HG03103 (cell line): ENCODE measurements around the gene GIMAP6.
"Not testable (repeated sequence)": the region's sequence is repeated elsewhere in the genome, so short reads cannot be mapped to it uniquely, and the experiment has no call there.

Source experiments
- ATAC-seq: cut with Tn5 transposase; IDR thresholded peaks from one replicate; pipeline ENCODE4 v1.9.1; 2021; ENCODE audit warnings: low read depth; ENCODE audit not compliant: unreplicated experiment

GIMAP6 gene

GRCh38 chr7:150631866-150632864 is at the start of gene GIMAP6:
Gene GIMAP6 (minus strand): TSS chr7:150632385. CDS start chr7:150630142, 2,243 bp downstream.
- peak; percentile 80 for ATAC-seq

DNA sequence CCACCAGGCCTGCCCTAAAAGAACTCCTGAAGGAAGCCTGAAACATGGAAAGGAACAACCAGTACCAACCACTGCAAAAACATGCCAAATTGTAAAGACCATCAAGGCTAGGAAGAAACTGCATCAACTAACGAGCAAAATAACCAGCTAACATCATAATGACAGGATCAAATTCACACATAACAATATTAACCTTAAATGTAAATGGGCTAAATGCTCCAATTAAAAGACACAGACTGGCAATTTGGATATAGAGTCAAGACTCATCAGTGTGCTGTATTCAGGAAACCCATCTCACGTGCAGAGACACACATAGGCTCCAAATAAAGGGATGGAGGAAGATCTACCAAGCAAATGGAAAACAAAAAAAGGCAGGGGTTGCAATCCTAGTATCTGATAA is 48.2 kb upstream of the GIMAP6 start:
- ATAC-seq, result not testable (repeated sequence)

DNA sequence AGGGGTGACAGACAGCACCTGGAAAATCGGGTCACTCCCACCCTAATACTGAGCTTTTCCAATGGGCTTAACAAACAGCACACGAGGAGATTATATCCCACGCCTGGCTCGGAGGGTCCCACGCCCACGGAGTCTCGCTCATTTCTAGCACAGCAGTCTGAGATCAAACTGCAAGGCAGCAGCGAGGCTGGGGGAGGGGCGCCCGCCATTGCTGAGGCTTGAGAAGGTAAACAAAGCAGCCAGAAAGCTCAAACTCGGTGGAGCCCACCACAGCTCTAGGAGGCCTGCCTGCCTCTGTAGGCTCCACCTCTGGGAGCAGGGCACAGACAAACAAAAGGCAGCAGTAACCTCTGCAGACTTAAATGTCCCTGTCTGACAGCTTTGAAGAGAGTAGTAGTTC is 46.4 kb upstream of the GIMAP6 start:
- ATAC-seq, result not testable (repeated sequence)

DNA sequence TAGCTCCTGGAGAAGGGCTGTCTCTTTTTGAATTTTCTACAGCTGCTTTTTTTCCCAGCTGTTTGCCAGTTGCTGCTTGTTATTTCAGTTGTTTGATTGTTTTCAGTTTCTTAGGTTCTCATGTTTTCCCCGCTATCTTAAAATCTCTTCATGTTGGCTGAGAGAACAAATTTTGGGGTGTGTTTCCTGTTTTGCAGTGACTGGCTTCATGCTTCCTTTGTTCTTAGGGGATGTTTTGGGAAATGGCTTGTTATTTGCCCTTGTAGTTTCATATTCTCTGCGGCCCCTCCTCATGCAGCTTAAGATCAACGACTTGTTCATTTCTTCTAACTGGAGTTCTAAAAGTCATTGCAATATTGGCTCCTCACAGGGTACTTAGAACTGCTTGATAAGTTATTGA is 44.7 kb upstream of the GIMAP6 start:
- not testable (repeated sequence) for ATAC-seq

- ATAC-seq, result not testable (repeated sequence)
Measured at GRCh38 chr7:150676276-150676675, 44.1 kb upstream of the GIMAP6 start.

- no peak for ATAC-seq
Measured at GRCh38 chr7:150675714-150676113, 43.5 kb upstream of the GIMAP6 start.

DNA sequence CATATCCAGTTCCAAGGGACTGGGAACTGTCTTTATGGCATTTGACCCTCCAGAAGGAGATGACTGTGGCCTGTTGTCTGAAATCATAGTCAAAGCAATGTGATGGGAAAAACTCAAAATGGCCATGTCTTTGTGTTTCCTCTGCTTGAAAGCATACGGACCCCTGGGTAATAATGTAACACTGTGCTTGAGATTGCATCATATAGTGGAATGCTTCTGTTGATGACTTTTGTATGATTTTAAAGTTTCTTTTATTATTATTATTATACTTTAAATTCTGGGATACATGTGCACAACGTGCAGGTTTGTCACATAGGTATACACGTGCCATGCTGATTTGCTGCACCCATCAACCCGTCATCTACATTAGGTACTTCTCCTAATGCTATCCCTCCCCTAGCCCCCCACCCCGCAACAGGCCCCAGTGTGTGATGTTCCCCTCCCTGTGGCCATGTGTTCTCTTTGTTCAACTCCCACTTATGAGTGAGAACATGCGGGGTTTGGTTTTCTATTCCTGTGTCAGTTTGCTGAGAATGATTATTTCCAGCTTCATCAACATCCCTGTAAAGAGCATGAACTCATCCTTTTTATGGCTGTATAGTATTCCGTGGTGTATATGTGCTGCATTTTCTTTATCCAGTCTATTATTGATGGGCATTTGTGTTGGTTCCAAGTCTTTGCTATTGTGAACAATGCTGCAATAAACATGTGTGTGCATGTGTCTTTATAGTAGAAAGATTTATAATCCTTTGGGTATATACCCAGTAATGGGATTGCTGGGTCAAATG is 39.8 kb upstream of the GIMAP6 start:
- not testable (repeated sequence) for ATAC-seq

DNA sequence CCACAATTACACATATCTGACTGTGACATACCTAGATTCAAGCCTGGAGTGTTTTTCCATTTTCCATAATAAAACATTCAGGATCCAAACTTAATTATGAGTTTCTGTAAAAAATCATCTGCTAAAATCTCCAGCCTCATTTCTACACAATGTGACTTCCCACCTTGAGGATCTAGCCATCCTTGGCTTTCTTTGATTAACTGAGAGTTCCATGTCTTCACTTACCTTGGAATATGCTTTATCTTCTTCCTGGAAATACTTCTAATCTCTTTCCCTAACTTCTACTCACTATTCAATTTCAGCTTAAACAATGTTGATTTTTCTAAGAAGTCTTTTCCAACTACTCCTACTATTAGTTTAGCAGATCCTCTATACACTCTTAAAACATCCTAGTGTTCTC is 36.8 kb upstream of the GIMAP6 start:
- ATAC-seq, result no peak

DNA sequence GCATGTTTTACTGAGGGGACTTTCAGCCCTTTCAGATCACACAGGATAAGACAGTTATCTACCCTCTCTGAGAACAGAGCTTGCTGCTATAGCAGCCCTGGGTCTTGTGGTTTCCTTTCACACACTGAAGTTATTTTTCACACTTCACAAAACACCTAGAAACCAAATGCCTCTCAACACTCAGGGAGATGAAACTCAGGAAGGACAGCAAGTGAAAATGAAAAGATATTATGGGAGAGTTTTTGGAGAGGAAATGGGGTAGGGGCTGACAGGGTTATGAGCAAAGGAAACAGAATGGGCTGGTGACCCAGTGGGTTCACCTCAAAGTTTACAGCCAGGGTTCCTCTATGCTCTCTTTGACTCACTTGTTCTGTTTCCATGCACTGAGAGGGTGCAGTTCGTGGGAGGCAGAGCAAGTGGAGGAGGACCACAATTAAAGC is 36.3 kb upstream of the GIMAP6 start:
- peak; percentile 70 for ATAC-seq

- ATAC-seq, result no peak
Measured at GRCh38 chr7:150666412-150666811, 34.2 kb upstream of the GIMAP6 start.

GRCh38 chr7:150665896-150666295 is 33.7 kb upstream of the GIMAP6 start:
- no peak for ATAC-seq

DNA sequence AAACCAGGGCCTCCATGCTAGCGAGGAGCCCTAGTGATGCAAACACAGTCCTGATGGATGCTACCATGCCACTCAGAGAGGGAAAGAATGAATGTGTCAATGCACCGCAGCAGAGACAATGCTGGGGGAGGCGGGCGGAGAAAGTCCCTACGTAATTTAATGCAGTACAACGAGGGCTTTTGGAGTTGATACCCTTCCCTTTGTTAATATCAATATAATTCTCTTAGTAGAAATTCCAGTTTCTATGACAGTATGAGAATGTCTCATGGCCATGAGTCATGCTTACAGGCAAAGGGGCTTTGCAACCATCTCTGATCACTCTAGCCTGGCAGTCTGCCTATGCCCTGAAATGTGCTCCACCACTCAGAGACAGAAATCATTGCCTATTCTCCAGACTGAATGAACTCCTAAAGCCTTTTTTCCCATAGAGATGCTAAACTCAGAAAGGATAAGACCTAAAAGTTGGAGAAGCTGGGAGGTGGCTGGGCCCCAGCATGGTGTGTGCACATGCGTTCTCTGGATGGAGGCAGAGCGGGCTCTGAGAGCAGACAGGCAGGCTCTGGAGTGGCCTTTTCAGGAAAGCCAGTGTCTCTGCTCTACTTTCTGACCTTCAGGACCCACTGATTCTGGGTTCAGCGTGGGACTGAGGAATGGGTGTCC is 33.0 kb upstream of the GIMAP6 start:
- ATAC-seq, result no peak

GRCh38 chr7:150663802-150664494 is 31.8 kb upstream of the GIMAP6 start:
- ATAC-seq, result peak; percentile 42

- not testable (repeated sequence) for ATAC-seq
Measured at GRCh38 chr7:150662821-150663220, 30.6 kb upstream of the GIMAP6 start.

- ATAC-seq, result no peak
Measured at GRCh38 chr7:150660939-150661613, 28.9 kb upstream of the GIMAP6 start.

GRCh38 chr7:150657526-150657925 is 25.3 kb upstream of the GIMAP6 start:
- ATAC-seq, result no peak

DNA sequence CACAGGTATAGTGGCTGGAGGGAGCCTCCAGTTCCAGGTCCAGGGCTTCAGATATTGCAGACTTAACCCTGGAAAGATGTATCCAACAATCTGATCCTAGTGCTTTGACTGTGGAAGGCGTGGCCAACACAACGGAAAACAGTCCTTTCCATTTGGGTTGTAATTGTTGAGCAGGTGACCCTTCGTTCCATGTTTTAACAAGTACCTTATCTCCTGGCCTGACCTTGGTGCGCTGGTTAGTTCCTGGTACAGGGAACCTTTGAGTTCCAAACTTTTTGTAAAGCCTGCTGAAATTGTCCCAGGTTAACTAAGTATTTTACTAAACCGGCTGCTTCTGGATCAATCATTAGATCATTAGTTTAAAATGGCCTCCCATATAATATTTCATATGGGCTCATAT is 23.9 kb upstream of the GIMAP6 start:
- no peak for ATAC-seq

DNA sequence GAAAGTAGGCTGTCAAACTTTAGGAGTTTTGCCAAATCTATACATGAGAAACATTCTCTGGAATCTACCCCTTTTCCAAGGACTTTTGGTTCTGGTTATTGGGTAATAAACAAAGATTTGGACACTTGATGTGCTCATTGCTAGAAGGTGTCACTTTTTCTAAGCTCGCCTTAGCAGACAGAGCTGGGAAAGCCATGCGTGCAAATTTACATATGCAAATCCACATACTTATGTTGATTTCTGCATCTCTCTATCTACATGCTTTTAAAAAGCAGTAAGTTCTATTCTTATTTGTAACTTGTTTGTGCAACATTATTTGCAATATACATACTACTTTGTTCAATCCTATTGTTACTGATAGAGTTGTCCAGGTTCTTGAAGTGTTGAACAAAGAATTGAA is 22.5 kb upstream of the GIMAP6 start:
- no peak for ATAC-seq

DNA sequence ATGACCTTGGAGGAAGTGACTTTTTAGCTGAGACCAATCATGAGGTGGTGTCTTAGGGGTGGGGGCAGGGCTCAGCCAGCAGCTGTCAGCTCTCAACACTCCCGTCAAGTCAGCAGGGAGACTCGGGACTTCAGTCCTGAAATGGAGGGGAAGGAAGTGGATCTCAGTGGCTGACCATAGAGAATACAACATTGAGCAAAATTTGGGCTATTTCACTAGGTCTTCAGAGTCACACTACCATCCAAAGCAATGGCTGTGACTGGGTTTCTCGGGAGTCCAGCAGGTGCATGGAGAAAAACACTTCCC is 16.8 kb upstream of the GIMAP6 start:
- no peak for ATAC-seq
